A549 (cell line): ENCODE measurements around the gene MCRS1. TPM values are rescaled to one million over a fixed set of nuclear protein-coding genes. Genes with fewer than 3 reads are reported as not detected.

Experiments used
- ATAC-seq, 2 experiments: fragments of 200-7000 bp in 1 of 2; fragments of >200 bp in 1 of 2; cut with Nextera tagmentation in 1 of 2; cut with Tn5 transposase in 1 of 2; 3 replicates each; pipeline versions ENCODE4 v1.8.0 to v1.9.1; 2018 to 2020; ENCODE audit warnings: mild to moderate bottlenecking in 1 of 2, moderate library complexity in 1 of 2
- CTCF ChIA-PET: fragments of 300-600 bp; sonication (Branson Sonifier 250); formaldehyde crosslinking; extraction: SDS; loops from one replicate; lab custom pipeline; 2021; ENCODE audit warnings: antibody characterized with exemption, inconsistent platforms; lab: Yijun Ruan, JAX
- POLR2A ChIA-PET: fragments of 350-600 bp; formaldehyde crosslinking; extraction: SDS; loops from one replicate; lab custom pipeline; 2021; ENCODE audit warnings: antibody characterized with exemption, inconsistent platforms; lab: Yijun Ruan, JAX
- DNase-seq, 2 experiments: peaks; one replicate each; pipeline versions ENCODE4 v3.0.0 to v3.0.0-alpha.2; 2011 to 2016; ENCODE audit warnings: low read depth in 1 of 2, low spot score in 1 of 2
- FAIRE-seq: peaks from 2 replicates; lab custom pipeline; 2011; peaks lifted over from hg19 to GRCh38; lab: Jason Lieb, UNC
- H3K27ac ChIP-seq, 2 experiments: fragments of >200 bp; sonication (Bioruptor Twin); formaldehyde crosslinking; 3 replicates each; pipeline ENCODE4 v1.5.1; 2016 to 2017
- H3K4me1 ChIP-seq: fragments of >200 bp; sonication (Bioruptor Twin); formaldehyde crosslinking; 3 replicates; pipeline ENCODE4 v1.6.1; 2016
- H3K4me2 ChIP-seq: fragments of >200 bp; sonication (Bioruptor Twin); formaldehyde crosslinking; 3 replicates; pipeline ENCODE4 v1.6.1; 2016
- H3K4me3 ChIP-seq: fragments of >200 bp; sonication (Bioruptor Twin); formaldehyde crosslinking; 3 replicates; pipeline ENCODE4 v1.5.1; 2016
- H3K9me3 ChIP-seq: fragments of >200 bp; sonication (Bioruptor Twin); formaldehyde crosslinking; 3 replicates; pipeline ENCODE4 v1.6.1; 2016
- CEBPB ChIP-seq, 2 experiments: fragments of >200 bp in 1 of 2; sonication (Bioruptor Twin) in 1 of 2; formaldehyde crosslinking in 1 of 2; IDR thresholded peaks; 2 replicates each; pipeline ENCODE4 v1.6.1; 2012 to 2016
- CHD2 ChIP-seq: fragments of 150-350 bp; IDR thresholded peaks from 2 replicates; pipeline ENCODE4 v1.6.1; 2014; ENCODE audit warnings: low read length; ENCODE audit not compliant: partially characterized antibody
- CHD4 ChIP-seq: fragments of 200-600 bp; sonication (generic); IDR thresholded peaks from 2 replicates; pipeline ENCODE4 v1.6.1; 2016; ENCODE audit warnings: antibody characterized with exemption, mild to moderate bottlenecking, borderline replicate concordance
- EHMT2 ChIP-seq: fragments of 200-600 bp; sonication (generic); IDR thresholded peaks from 2 replicates; pipeline ENCODE4 v1.6.1; 2016; ENCODE audit warnings: antibody characterized with exemption, low read depth, mild to moderate bottlenecking, moderate library complexity
- HOXB5 ChIP-seq: fragments of 250-450 bp; sonication (Bioruptor Pico); IDR thresholded peaks from 2 replicates; pipeline ENCODE4 v1.5.0; 2020; ENCODE audit warnings: mild to moderate bottlenecking, moderate library complexity
- JUN ChIP-seq, 2 experiments: fragments of >200 bp; sonication (Bioruptor Twin); formaldehyde crosslinking; IDR thresholded peaks; 2 replicates in 1 of 2; 3 replicates in 1 of 2; pipeline ENCODE4 v1.6.1; 2016 to 2017
- KDM5A ChIP-seq: fragments of 200-600 bp; sonication (generic); IDR thresholded peaks from 2 replicates; pipeline ENCODE4 v1.6.1; 2016; ENCODE audit warnings: antibody characterized with exemption, mild to moderate bottlenecking
- MAZ ChIP-seq: fragments of 150-350 bp; IDR thresholded peaks from 2 replicates; pipeline ENCODE4 v1.6.1; 2014; ENCODE audit warnings: antibody characterized with exemption, low read depth, low read length, borderline replicate concordance
- NPAS2 ChIP-seq: fragments of 250-450 bp; sonication (Bioruptor Pico); IDR thresholded peaks from 2 replicates; pipeline ENCODE4 v1.8.0; 2022; ENCODE audit warnings: mild to moderate bottlenecking, moderate library complexity, borderline replicate concordance
- NR3C1 ChIP-seq: fragments of >200 bp; sonication (Bioruptor Twin); formaldehyde crosslinking; IDR thresholded peaks from 3 replicates; pipeline ENCODE4 v1.6.1; 2017
- POLR2A ChIP-seq: IDR thresholded peaks from 2 replicates; pipeline ENCODE4 v1.6.1; 2012; ENCODE audit warnings: mild to moderate bottlenecking, low read length
- RAD21 ChIP-seq, 2 experiments: fragments of >200 bp in 1 of 2; sonication (Bioruptor Twin) in 1 of 2; formaldehyde crosslinking in 1 of 2; IDR thresholded peaks in 1 of 2; conservative IDR thresholded peaks in 1 of 2; 2 replicates in 1 of 2; 3 replicates in 1 of 2; pipeline ENCODE4 v1.6.1; 2012 to 2018; ENCODE audit warnings: inconsistent platforms in 1 of 2
- RARB ChIP-seq: fragments of 250-450 bp; sonication (Bioruptor Pico); IDR thresholded peaks from 2 replicates; pipeline ENCODE4 v1.8.0; 2021; ENCODE audit warnings: mild to moderate bottlenecking, moderate library complexity
- RFX5 ChIP-seq: fragments of 450-650 bp; IDR thresholded peaks from 2 replicates; pipeline ENCODE4 v1.7.1; 2014; ENCODE audit warnings: antibody characterized with exemption, mild to moderate bottlenecking, moderate library complexity
- RNF2 ChIP-seq: fragments of 200-600 bp; sonication (generic); IDR thresholded peaks from 2 replicates; pipeline ENCODE4 v1.6.1; 2016; ENCODE audit warnings: low read depth, mild to moderate bottlenecking, antibody characterized with exemption, moderate library complexity, borderline replicate concordance
- TFCP2L1 ChIP-seq: fragments of 250-450 bp; sonication (Bioruptor Pico); IDR thresholded peaks from 2 replicates; pipeline ENCODE4 v1.5.0; 2021; ENCODE audit warnings: mild to moderate bottlenecking
- TP53 ChIP-seq: fragments of 250-450 bp; sonication (Bioruptor Pico); IDR thresholded peaks from 2 replicates; pipeline ENCODE4 v1.5.0; 2021; ENCODE audit warnings: mild to moderate bottlenecking, moderate library complexity
- WGBS: methylation state at CpG from one replicate; pipeline ENCODE4 v1.1.6; 2017; ENCODE audit errors: missing lambda C conversion rate; 5-methylcytosine and 5-hydroxymethylcytosine counted together
- polyA plus RNA-seq, 4 experiments: library from polyadenylated mRNA; depleted of rRNA in 3 of 4; stranded (reverse); fragments of >200 nt; fragmentation: RNase III in 1 of 4; extraction: RNeasy Plus Mini Kit Qiagen cat#74134 plus additional on column Dnase treatment in 1 of 4; gene quantifications; 2 replicates in 3 of 4; 3 replicates in 1 of 4; pipeline ENCODE4 v1.2.3, GENCODE V29; 2011 to 2017
- TF ChIP-seq, protein P1 (sequence below): fragments of 250-450 bp; sonication (Bioruptor Pico); IDR thresholded peaks from 2 replicates; pipeline ENCODE4 v1.5.0; 2021; ENCODE audit warnings: mild to moderate bottlenecking, moderate library complexity, borderline replicate concordance
- TF ChIP-seq, protein P2 (sequence below): fragments of 200-600 bp; sonication (generic); IDR thresholded peaks from 2 replicates; pipeline ENCODE4 v1.6.1; 2016; ENCODE audit warnings: antibody characterized with exemption, mild to moderate bottlenecking, moderate library complexity
- TF ChIP-seq, protein P3 (sequence below): IDR thresholded peaks from 2 replicates; pipeline ENCODE4 v1.6.1; 2012

Gene MCRS1
- polyA plus RNA-seq, 2 of the 4 experiments (the other 2 are of a cell fraction): 64.1 to 68.5 TPM

DNA sequence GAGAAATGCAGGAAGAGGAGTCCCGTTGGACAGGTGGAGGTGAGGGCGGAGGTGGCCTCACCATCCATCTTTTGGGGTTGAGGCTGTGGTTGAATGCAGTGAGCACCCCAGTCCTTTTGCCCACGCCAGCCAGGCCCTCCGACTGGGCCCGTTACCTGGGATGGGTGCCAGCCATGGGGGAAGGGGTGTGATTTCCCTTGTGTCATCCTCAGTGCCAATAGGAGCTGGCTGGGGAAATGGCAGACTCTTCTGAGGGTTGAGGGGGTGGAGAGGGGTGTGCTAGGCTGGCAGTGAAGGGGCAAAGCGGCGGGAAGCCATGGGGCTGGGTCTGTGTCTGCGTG is 19.5 kb downstream of the MCRS1 start (continued):
- TF ChIP-seq, protein P1, sequence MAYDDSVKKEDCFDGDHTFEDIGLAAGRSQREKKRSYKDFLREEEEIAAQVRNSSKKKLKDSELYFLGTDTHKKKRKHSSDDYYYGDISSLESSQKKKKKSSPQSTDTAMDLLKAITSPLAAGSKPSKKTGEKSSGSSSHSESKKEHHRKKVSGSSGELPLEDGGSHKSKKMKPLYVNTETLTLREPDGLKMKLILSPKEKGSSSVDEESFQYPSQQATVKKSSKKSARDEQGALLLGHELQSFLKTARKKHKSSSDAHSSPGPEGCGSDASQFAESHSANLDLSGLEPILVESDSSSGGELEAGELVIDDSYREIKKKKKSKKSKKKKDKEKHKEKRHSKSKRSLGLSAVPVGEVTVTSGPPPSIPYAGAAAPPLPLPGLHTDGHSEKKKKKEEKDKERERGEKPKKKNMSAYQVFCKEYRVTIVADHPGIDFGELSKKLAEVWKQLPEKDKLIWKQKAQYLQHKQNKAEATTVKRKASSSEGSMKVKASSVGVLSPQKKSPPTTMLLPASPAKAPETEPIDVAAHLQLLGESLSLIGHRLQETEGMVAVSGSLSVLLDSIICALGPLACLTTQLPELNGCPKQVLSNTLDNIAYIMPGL (CRISPR knock-in tag): no peak
- TF ChIP-seq RAD21 (conservative IDR thresholded peaks at IDR 0.05 in 1 of 2, IDR thresholded peaks at IDR 0.05 in 1 of 2) (no peak), KDM5A (no peak), CHD4 (no peak), NPAS2 (no peak), RARB (CRISPR knock-in tag) (no peak), RFX5 (no peak)
- TF ChIP-seq, protein P2, sequence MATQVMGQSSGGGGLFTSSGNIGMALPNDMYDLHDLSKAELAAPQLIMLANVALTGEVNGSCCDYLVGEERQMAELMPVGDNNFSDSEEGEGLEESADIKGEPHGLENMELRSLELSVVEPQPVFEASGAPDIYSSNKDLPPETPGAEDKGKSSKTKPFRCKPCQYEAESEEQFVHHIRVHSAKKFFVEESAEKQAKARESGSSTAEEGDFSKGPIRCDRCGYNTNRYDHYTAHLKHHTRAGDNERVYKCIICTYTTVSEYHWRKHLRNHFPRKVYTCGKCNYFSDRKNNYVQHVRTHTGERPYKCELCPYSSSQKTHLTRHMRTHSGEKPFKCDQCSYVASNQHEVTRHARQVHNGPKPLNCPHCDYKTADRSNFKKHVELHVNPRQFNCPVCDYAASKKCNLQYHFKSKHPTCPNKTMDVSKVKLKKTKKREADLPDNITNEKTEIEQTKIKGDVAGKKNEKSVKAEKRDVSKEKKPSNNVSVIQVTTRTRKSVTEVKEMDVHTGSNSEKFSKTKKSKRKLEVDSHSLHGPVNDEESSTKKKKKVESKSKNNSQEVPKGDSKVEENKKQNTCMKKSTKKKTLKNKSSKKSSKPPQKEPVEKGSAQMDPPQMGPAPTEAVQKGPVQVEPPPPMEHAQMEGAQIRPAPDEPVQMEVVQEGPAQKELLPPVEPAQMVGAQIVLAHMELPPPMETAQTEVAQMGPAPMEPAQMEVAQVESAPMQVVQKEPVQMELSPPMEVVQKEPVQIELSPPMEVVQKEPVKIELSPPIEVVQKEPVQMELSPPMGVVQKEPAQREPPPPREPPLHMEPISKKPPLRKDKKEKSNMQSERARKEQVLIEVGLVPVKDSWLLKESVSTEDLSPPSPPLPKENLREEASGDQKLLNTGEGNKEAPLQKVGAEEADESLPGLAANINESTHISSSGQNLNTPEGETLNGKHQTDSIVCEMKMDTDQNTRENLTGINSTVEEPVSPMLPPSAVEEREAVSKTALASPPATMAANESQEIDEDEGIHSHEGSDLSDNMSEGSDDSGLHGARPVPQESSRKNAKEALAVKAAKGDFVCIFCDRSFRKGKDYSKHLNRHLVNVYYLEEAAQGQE: no peak

DNA sequence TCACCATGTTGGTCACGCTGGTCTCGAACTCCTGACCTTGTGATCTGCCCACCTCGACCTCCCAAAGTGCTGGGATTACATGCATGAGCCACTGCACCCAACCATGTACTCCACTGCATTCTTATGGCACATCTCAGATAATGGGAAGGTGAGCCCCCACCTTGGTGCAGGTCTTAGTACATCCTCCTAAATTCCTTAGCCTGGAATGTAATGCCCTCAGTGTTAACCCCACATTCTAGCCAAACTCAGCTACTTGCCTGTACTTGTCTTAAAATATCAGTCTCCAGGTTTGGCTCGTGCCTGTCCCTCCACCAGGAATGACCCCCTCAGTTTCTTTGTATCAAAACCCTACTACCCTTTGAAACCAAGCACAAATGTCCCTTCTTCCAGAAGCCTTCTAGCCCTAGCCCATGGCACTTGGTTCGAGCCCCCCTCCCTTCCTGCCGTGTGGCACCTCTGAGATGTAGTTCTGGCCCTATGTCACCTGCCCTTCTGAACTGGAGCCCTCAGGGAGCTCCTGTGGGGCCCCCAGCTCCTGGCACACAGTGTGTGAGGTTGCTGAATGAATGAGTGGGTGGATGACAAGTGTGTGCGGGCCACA is 20.8 kb downstream of the MCRS1 start:
- ChIA-PET CTCF (interaction anchor here (1.3 to 6.8 kb wide), 5 partner anchors 10 to 250 kb away, joined by 3 to 56 read pairs (median 7); no protein-coding TSS in a partner anchor), POLR2A (no interaction called here)
- H3K9me3 ChIP-seq: no peaks in the 10 kb centered on the region
- no peaks in the 10 kb centered on the region for H3K4me1 ChIP-seq
- ATAC-seq: no peak
- no peak overlapping the region for H3K27ac ChIP-seq
- H3K4me2 ChIP-seq: no peak overlapping the region
- FAIRE-seq: no peak
- DNase-seq: no peak
- WGBS: 50% methylated on average over 7 of the region's 7 CpGs
- TF ChIP-seq JUN (IDR thresholded peaks at IDR 0.05) (no peak), EHMT2 (no peak), CHD2 (no peak), RAD21 (conservative IDR thresholded peaks at IDR 0.05 in 1 of 2, IDR thresholded peaks at IDR 0.05 in 1 of 2) (no peak), CEBPB (IDR thresholded peaks at IDR 0.05) (no peak), HOXB5 (CRISPR knock-in tag) (no peak), KDM5A (no peak), TP53 (no peak), POLR2A (no peak), NR3C1 (no peak), RNF2 (no peak), MAZ (no peak), TFCP2L1 (CRISPR knock-in tag) (no peak)
- TF ChIP-seq, protein P3, sequence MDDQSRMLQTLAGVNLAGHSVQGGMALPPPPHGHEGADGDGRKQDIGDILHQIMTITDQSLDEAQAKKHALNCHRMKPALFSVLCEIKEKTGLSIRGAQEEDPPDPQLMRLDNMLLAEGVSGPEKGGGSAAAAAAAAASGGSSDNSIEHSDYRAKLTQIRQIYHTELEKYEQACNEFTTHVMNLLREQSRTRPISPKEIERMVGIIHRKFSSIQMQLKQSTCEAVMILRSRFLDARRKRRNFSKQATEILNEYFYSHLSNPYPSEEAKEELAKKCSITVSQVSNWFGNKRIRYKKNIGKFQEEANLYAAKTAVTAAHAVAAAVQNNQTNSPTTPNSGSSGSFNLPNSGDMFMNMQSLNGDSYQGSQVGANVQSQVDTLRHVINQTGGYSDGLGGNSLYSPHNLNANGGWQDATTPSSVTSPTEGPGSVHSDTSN: no peak
- TF ChIP-seq, all 56 proteins: peak for 0
- no peak overlapping the region for H3K4me3 ChIP-seq
